Activated naive CD4-positive, alpha-beta T cell treated with anti-CD3 and anti-CD28 coated beads, Interleukin-2, amount 50 U/mL, for 16 hours (primary cell): ENCODE results near the gene KLHL22.
"Not testable (repeated sequence)": the region's sequence is repeated elsewhere in the genome, so short reads cannot be mapped to it uniquely, and the experiment has no call there.

Experiments
- DNase-seq: peaks from one replicate; pipeline ENCODE4 v3.0.0-alpha.2; 2020

Gene KLHL22

GRCh38 chr22:20415241-20415640 lies 80.4 kb downstream of the KLHL22 start:
- DNase-seq: peak; percentile 0

GRCh38 chr22:20414450-20414849 lies 81.1 kb downstream of the KLHL22 start:
- DNase-seq: no peak

- no peak for DNase-seq
These were observed 81.5 kb downstream of the KLHL22 start for GRCh38 chr22:20414059-20414440.

GRCh38 chr22:20413217-20414058 lies 82.2 kb downstream of the KLHL22 start:
- no peak for DNase-seq

- no peak for DNase-seq
These were observed 83.0 kb downstream of the KLHL22 start for GRCh38 chr22:20412474-20413216.

GRCh38 chr22:20409385-20409784 lies 86.2 kb downstream of the KLHL22 start:
- DNase-seq: not testable (repeated sequence)

GRCh38 chr22:20408891-20409290 lies 86.7 kb downstream of the KLHL22 start:
- DNase-seq: no peak

- no peak for DNase-seq
These were observed 87.8 kb downstream of the KLHL22 start for GRCh38 chr22:20407829-20408228.

- no peak for DNase-seq
These were observed 88.7 kb downstream of the KLHL22 start for GRCh38 chr22:20406686-20407408.

- DNase-seq: no peak
These were observed 89.5 kb downstream of the KLHL22 start for GRCh38 chr22:20405931-20406685.

GRCh38 chr22:20405291-20405930 lies 90.2 kb downstream of the KLHL22 start:
- no peak for DNase-seq

- DNase-seq: no peak
These were observed 90.7 kb downstream of the KLHL22 start for GRCh38 chr22:20404881-20405280.

- DNase-seq: no peak
These were observed 91.8 kb downstream of the KLHL22 start for GRCh38 chr22:20403779-20404140.

- DNase-seq: no peak
These were observed 92.4 kb downstream of the KLHL22 start for GRCh38 chr22:20402960-20403778.

- no peak for DNase-seq
These were observed 94.1 kb downstream of the KLHL22 start for GRCh38 chr22:20401376-20402014.

- DNase-seq: no peak
These were observed 94.8 kb downstream of the KLHL22 start for GRCh38 chr22:20400606-20401375.

- no peak for DNase-seq
These were observed 95.6 kb downstream of the KLHL22 start for GRCh38 chr22:20399866-20400605.

- DNase-seq: no peak
These were observed 97.2 kb downstream of the KLHL22 start for GRCh38 chr22:20398420-20398819.

- DNase-seq: no peak
These were observed 98.1 kb downstream of the KLHL22 start for GRCh38 chr22:20397498-20397897.
